ENCODE data around the gene SLC7A10. TPM values are rescaled to one million over a fixed set of nuclear protein-coding genes. Genes with fewer than 3 reads are reported as not detected.

Gene SLC7A10
- total RNA-seq, 1 donor from 2014 or later = not detected

DNA sequence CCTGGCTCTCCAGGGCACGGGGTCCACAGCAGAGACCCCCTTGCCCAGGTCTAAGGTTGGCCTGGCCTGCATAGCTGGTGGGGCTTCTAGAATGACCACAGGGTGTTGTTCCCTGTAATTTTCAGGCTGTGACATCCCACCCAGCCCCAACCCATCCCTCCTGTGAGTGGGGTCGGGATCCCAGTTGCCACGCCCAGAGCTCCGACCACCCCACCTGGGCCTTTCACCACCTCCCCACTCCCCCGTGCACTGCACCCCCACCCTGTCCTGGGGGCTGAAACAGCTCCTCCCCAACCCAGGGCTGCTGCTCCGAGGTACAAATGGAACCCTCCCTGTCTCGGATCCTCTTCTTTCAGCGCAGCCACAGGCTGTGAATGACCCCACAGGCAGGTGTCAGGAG is 8.4 kb upstream of the SLC7A10 start:
- Mint-ChIP-seq H3K4me3 (ENCODE audit: unreplicated experiment) (no peak overlapping the region), H3K27me3 (ENCODE audit: unreplicated experiment) (peaks cover 12% of the 10 kb centered on the region), H3K4me1 (ENCODE audit: low read depth, unreplicated experiment) (no peaks in the 10 kb centered on the region), H3K27ac (ENCODE audit: unreplicated experiment) (no peak overlapping the region), H3K36me3 (ENCODE audit: unreplicated experiment) (no peaks in the 10 kb centered on the region), H3K9me3 (ENCODE audit: unreplicated experiment) (peaks cover 1% of the 10 kb centered on the region)
- DNase-seq = peak; percentile 13
- TF ChIP-seq, protein P1, sequence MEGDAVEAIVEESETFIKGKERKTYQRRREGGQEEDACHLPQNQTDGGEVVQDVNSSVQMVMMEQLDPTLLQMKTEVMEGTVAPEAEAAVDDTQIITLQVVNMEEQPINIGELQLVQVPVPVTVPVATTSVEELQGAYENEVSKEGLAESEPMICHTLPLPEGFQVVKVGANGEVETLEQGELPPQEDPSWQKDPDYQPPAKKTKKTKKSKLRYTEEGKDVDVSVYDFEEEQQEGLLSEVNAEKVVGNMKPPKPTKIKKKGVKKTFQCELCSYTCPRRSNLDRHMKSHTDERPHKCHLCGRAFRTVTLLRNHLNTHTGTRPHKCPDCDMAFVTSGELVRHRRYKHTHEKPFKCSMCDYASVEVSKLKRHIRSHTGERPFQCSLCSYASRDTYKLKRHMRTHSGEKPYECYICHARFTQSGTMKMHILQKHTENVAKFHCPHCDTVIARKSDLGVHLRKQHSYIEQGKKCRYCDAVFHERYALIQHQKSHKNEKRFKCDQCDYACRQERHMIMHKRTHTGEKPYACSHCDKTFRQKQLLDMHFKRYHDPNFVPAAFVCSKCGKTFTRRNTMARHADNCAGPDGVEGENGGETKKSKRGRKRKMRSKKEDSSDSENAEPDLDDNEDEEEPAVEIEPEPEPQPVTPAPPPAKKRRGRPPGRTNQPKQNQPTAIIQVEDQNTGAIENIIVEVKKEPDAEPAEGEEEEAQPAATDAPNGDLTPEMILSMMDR (IDR thresholded peaks at IDR 0.05; ENCODE audit: partially characterized antibody, unreplicated experiment) = no peak

DNA sequence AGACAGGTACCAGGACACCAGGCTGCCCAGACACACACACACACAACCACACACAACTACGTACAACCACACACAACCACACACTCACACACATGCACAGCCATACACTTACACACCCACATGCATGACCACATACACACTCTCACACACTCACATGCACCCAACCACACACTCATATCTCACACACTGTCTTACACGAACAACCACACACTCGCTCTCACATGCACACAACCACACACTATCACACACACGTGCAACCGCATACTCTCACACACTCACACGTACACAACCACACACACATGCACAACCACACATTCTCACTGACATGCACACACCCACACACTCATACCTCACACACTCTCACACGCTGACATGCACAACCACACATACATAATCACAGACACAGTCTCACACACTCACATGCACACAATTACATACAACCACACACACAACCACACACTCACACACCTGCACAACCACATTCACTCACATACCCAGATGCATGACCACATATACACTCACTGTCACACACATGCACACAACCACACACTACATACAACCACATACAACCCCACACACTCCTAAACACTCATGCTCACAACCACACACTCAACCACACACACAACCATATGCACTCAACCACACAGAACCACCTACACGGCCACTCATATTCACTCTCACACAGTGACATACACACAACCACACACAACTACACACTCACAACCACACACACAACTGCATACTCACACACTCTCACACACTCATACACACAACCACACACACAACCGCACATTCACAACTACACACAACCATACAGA is 7.6 kb upstream of the SLC7A10 start:
- peaks cover 3% of the 10 kb centered on the region for H3K9me3 Mint-ChIP-seq (ENCODE audit: unreplicated experiment)
- H3K27ac Mint-ChIP-seq (ENCODE audit: unreplicated experiment) = no peak overlapping the region
- H3K27me3 Mint-ChIP-seq (ENCODE audit: unreplicated experiment) = peaks cover 10% of the 10 kb centered on the region
- H3K36me3 Mint-ChIP-seq (ENCODE audit: unreplicated experiment) = peaks cover 7% of the 10 kb centered on the region
- H3K4me3 Mint-ChIP-seq (ENCODE audit: unreplicated experiment) = no peak overlapping the region
- DNase-seq = no peak
- H3K4me1 Mint-ChIP-seq (ENCODE audit: low read depth, unreplicated experiment) = no peaks in the 10 kb centered on the region
- TF ChIP-seq, protein P1 (IDR thresholded peaks at IDR 0.05; ENCODE audit: partially characterized antibody, unreplicated experiment) = no peak

DNA sequence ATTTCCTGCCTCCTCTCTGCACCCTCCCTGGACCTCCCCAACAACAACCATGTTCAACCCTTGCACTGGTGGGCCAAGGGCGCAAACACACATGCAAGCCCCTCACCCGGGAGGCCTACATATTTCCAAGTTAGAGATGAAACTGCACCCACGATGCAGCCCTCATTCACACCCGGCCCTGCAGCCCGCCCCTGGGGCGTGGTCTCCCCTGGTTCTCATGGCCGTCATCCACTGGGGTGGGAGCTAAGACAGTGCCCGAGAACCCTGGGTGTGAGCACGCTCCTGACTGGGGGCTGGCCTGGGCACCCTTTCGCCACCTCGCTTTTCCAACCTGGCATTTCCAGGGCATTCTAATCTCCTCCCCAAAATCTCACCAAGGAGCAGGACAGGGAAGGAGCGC is 7.0 kb upstream of the SLC7A10 start:
- Mint-ChIP-seq H3K4me3 (ENCODE audit: unreplicated experiment) (no peak overlapping the region), H3K27ac (ENCODE audit: unreplicated experiment) (no peak overlapping the region), H3K9me3 (ENCODE audit: unreplicated experiment) (peaks cover 6% of the 10 kb centered on the region), H3K4me1 (ENCODE audit: low read depth, unreplicated experiment) (no peaks in the 10 kb centered on the region), H3K36me3 (ENCODE audit: unreplicated experiment) (peaks cover 13% of the 10 kb centered on the region), H3K27me3 (ENCODE audit: unreplicated experiment) (peaks cover 13% of the 10 kb centered on the region)
- TF ChIP-seq, protein P1 (IDR thresholded peaks at IDR 0.05; ENCODE audit: partially characterized antibody, unreplicated experiment) = no peak
- DNase-seq = no peak

DNA sequence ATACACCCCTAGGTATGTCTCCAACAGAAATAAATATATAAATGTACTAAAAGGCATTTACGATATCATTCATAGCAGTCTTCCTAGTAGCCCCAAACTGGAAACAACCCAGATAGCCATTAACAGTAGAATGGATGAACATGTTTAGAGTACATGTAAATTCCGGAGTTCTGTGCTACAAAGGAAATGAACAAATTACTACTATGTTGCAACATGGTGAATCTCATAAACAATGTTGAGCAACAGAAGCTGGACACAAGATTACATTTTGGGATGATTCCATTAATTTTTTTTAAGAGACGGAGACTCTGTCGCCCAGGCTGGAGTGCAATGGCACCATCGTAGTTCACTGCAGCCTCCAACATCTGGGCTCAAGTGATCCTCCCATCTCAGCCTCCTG is 5.9 kb upstream of the SLC7A10 start:
- peaks cover 18% of the 10 kb centered on the region for H3K27me3 Mint-ChIP-seq (ENCODE audit: unreplicated experiment)
- H3K9me3 Mint-ChIP-seq (ENCODE audit: unreplicated experiment) = peaks cover 10% of the 10 kb centered on the region
- peaks cover 17% of the 10 kb centered on the region for H3K36me3 Mint-ChIP-seq (ENCODE audit: unreplicated experiment)
- H3K27ac Mint-ChIP-seq (ENCODE audit: unreplicated experiment) = no peak overlapping the region
- TF ChIP-seq, protein P1 (IDR thresholded peaks at IDR 0.05; ENCODE audit: partially characterized antibody, unreplicated experiment) = no peak
- H3K4me3 Mint-ChIP-seq (ENCODE audit: unreplicated experiment) = no peak overlapping the region
- no peaks in the 10 kb centered on the region for H3K4me1 Mint-ChIP-seq (ENCODE audit: low read depth, unreplicated experiment)
- DNase-seq = no peak

DNA sequence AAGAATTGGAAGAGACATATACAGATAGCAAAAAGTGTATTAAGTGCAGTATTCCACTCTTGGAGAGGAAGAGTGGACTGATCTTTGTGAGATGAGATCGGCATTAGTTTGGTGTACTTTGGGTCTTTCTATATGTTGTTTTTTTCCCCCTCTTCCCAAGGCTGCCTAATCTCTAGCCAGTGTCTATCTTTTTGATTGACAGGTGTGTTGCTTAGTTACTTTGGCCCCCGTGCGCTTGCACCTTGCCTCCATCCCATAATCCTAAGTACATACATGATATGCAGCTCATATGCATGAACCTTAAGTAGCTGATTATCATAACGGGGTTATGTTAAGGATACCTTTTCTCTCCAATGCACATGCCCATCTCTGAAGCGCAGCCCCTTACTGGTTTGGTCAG is 4.3 kb upstream of the SLC7A10 start:
- Mint-ChIP-seq H3K27ac (ENCODE audit: unreplicated experiment) (no peak overlapping the region), H3K4me1 (ENCODE audit: low read depth, unreplicated experiment) (peaks cover 2% of the 10 kb centered on the region), H3K4me3 (ENCODE audit: unreplicated experiment) (no peak overlapping the region), H3K27me3 (ENCODE audit: unreplicated experiment) (peaks cover 25% of the 10 kb centered on the region), H3K9me3 (ENCODE audit: unreplicated experiment) (peaks cover 12% of the 10 kb centered on the region), H3K36me3 (ENCODE audit: unreplicated experiment) (peaks cover 17% of the 10 kb centered on the region)
- TF ChIP-seq, protein P1 (IDR thresholded peaks at IDR 0.05; ENCODE audit: partially characterized antibody, unreplicated experiment) = no peak
- DNase-seq = no peak
